MCF 10A (cell line): ENCODE results near the gene GRM8. TPM values are rescaled to one million over a fixed set of nuclear protein-coding genes. Genes with fewer than 3 reads are reported as not detected.
A peak's percentile ranks its signal among the peaks of the same experiment; 100 is the strongest.

Source experiments
- BruUV-seq: library from RNA; stranded (reverse); fragments of 400-500 nt; replicated peaks from 2 replicates; lab custom pipeline; 2021; lab: Mats Ljungman, UMichigan
- CTCF ChIA-PET: fragments of 300-600 bp; sonication (Branson Sonifier 250); formaldehyde crosslinking; extraction: SDS; loops from one replicate; lab custom pipeline; 2021; ENCODE audit warnings: antibody characterized with exemption, inconsistent platforms; lab: Yijun Ruan, JAX
- POLR2A ChIA-PET: fragments of 300-600, 350-650 bp; sonication (Branson Sonifier 250); formaldehyde crosslinking; extraction: SDS; loops from one replicate; lab custom pipeline; 2020; ENCODE audit warnings: antibody characterized with exemption, inconsistent platforms; lab: Yijun Ruan, JAX
- DNase-seq: peaks from one replicate; pipeline ENCODE4 v3.0.0-alpha.2; 2018; ENCODE audit not compliant: unreplicated experiment
- H3K27ac Mint-ChIP-seq: one replicate; pipeline ENCODE4 v1.8.0; 2022; ENCODE audit warnings: mild to moderate bottlenecking, low read depth, mixed read lengths; ENCODE audit not compliant: unreplicated experiment
- H3K27me3 Mint-ChIP-seq: one replicate; pipeline ENCODE4 v1.8.0; 2022; ENCODE audit warnings: mixed read lengths; ENCODE audit not compliant: insufficient read depth, unreplicated experiment
- H3K36me3 Mint-ChIP-seq: one replicate; pipeline ENCODE4 v1.8.0; 2022; ENCODE audit warnings: mild to moderate bottlenecking, moderate library complexity, mixed read lengths; ENCODE audit not compliant: insufficient read depth, unreplicated experiment
- H3K4me1 Mint-ChIP-seq: one replicate; pipeline ENCODE4 v1.8.0; 2022; ENCODE audit warnings: mixed read lengths; ENCODE audit not compliant: insufficient read depth, unreplicated experiment
- H3K4me3 Mint-ChIP-seq: one replicate; pipeline ENCODE4 v1.8.0; 2022; ENCODE audit warnings: mild to moderate bottlenecking, moderate library complexity, mixed read lengths; ENCODE audit not compliant: unreplicated experiment
- H3K9me3 Mint-ChIP-seq: one replicate; pipeline ENCODE4 v1.8.0; 2022; ENCODE audit warnings: mixed read lengths; ENCODE audit not compliant: unreplicated experiment
- intact Hi-C: fragments of 100-400 bp; cut with micrococcal nuclease; formaldehyde crosslinking; loops from 2 replicates; pipeline ENCODE4 v1.14.1; 2022
- total RNA-seq: library from RNA; stranded (reverse); gene quantifications from 2 replicates; pipeline ENCODE4 v1.2.3, GENCODE V29; 2022
- TF ChIP-seq, protein P1 (sequence below): fragments of 200-600 bp; IDR thresholded peaks from one replicate; pipeline ENCODE4 v1.8.0; 2022; ENCODE audit warnings: antibody characterized with exemption, mild to moderate bottlenecking; ENCODE audit not compliant: unreplicated experiment

Gene GRM8
- total RNA-seq, 1 experiment from 2014 or later = not detected

GRCh38 chr7:126426652-126427051 lies 826.1 kb downstream of the GRM8 start:
- H3K36me3 Mint-ChIP-seq = no peaks in the 10 kb centered on the region
- H3K4me1 Mint-ChIP-seq = no peaks in the 10 kb centered on the region
- TF ChIP-seq, protein P1, sequence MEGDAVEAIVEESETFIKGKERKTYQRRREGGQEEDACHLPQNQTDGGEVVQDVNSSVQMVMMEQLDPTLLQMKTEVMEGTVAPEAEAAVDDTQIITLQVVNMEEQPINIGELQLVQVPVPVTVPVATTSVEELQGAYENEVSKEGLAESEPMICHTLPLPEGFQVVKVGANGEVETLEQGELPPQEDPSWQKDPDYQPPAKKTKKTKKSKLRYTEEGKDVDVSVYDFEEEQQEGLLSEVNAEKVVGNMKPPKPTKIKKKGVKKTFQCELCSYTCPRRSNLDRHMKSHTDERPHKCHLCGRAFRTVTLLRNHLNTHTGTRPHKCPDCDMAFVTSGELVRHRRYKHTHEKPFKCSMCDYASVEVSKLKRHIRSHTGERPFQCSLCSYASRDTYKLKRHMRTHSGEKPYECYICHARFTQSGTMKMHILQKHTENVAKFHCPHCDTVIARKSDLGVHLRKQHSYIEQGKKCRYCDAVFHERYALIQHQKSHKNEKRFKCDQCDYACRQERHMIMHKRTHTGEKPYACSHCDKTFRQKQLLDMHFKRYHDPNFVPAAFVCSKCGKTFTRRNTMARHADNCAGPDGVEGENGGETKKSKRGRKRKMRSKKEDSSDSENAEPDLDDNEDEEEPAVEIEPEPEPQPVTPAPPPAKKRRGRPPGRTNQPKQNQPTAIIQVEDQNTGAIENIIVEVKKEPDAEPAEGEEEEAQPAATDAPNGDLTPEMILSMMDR = no peak
- ChIA-PET CTCF (interaction anchor here (0.6 to 1.1 kb wide), 4 partner anchors 13 to 39 kb away, joined by 3 read pairs; no protein-coding TSS in a partner anchor), POLR2A (interaction anchor here (0.6 kb wide), 1 partner anchor 793 kb away, joined by 3 read pairs; no protein-coding TSS in a partner anchor)
- no peak for DNase-seq
- intact Hi-C loops = no loop called here
- no TSS peak for BruUV-seq
- no peak overlapping the region for H3K27ac Mint-ChIP-seq
- no peaks in the 10 kb centered on the region for H3K9me3 Mint-ChIP-seq
- H3K4me3 Mint-ChIP-seq = no peak overlapping the region
- H3K27me3 Mint-ChIP-seq = no peaks in the 10 kb centered on the region

DNA sequence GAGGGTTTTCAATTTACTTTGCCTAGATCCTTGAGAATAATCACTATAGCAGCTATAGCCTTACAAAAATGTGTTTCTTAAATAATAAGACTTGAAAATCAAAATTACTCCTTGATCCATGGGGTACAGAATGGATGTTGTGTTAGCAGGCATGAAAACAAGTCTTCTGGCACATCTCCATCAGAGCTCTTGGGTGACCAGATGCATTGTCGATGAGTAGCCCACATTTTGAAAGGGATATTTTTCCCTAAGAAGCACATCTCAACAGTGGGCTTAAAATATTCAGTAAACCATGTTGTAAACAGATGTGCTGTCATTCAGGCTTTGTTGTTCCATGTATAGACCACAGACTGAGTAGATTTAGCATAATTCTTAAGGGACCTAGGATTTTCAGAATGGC lies 827.8 kb downstream of the GRM8 start:
- BruUV-seq = no TSS peak
- no peaks in the 10 kb centered on the region for H3K36me3 Mint-ChIP-seq
- POLR2A ChIA-PET = no interaction called here

DNA sequence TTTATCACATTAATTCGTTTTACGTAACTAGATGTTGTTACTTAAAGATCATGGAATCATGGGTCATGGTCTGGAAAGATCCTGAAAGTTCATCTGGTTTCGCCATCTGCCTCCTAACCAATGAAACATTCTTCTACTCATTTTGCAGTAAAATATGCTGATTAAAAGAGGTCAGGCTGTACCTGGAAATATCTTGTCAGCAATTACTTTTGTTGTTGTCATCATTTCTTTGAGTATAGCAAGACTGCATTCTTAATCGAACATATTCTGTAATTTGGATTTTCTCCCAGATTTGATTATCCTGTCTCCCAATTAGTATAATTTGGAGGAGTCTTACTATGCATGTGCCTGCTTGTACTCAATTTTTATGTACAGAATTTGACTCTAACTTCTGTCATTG lies 833.7 kb downstream of the GRM8 start:
- TF ChIP-seq, protein P1 = no peak
- Mint-ChIP-seq H3K4me1 (no peaks in the 10 kb centered on the region), H3K36me3 (no peaks in the 10 kb centered on the region), H3K27ac (no peak overlapping the region), H3K4me3 (no peak overlapping the region), H3K9me3 (no peaks in the 10 kb centered on the region), H3K27me3 (no peaks in the 10 kb centered on the region)
- no peak for DNase-seq
- CTCF ChIA-PET = no interaction called here
- POLR2A ChIA-PET = no interaction called here
- BruUV-seq = no TSS peak
- intact Hi-C loops = no loop called here

More for the DNA sequence above, 827.8 kb downstream of the GRM8 start:
- Mint-ChIP-seq H3K4me1 (no peaks in the 10 kb centered on the region), H3K27me3 (no peaks in the 10 kb centered on the region), H3K4me3 (no peak overlapping the region), H3K9me3 (no peaks in the 10 kb centered on the region), H3K27ac (no peak overlapping the region)
- TF ChIP-seq, protein P1 = no peak
- intact Hi-C loops = no loop called here
- CTCF ChIA-PET = interaction anchor here (0.6 kb wide), 1 partner anchor 111 kb away, joined by 3 read pairs; no protein-coding TSS in a partner anchor
- DNase-seq = no peak

GRCh38 chr7:126411821-126412383 lies 840.8 kb downstream of the GRM8 start:
- no TSS peak for BruUV-seq
- DNase-seq = no peak
- CTCF ChIA-PET = interaction anchor here (0.8 kb wide), 1 partner anchor 29 kb away, joined by 3 read pairs; no protein-coding TSS in a partner anchor

More at GRCh38 chr7:126411821-126412383, 840.8 kb downstream of the GRM8 start:
- H3K9me3 Mint-ChIP-seq = no peaks in the 10 kb centered on the region
- POLR2A ChIA-PET = interaction anchor here (1.7 kb wide), 1 partner anchor 13 kb away, joined by 5 read pairs; no protein-coding TSS in a partner anchor
- H3K4me1 Mint-ChIP-seq = peaks cover 6% of the 10 kb centered on the region
- no peaks in the 10 kb centered on the region for H3K27me3 Mint-ChIP-seq
- no peaks in the 10 kb centered on the region for H3K36me3 Mint-ChIP-seq
- intact Hi-C loops = no loop called here
- H3K4me3 Mint-ChIP-seq = peak overlapping the region; percentile 43
- H3K27ac Mint-ChIP-seq = no peak overlapping the region
- TF ChIP-seq, protein P1 = no peak
